CD1c-positive myeloid dendritic cell (primary cell): ENCODE data around the gene SSX7.
"Not testable (repeated sequence)": the region's sequence is repeated elsewhere in the genome, so short reads cannot be mapped to it uniquely, and the experiment has no call there.

ENCODE experiments used
- DNase-seq: peaks from one replicate; pipeline ENCODE4 v3.0.0-alpha.2; 2016; ENCODE audit errors: extremely low spot score

The SSX7 gene, protein sequence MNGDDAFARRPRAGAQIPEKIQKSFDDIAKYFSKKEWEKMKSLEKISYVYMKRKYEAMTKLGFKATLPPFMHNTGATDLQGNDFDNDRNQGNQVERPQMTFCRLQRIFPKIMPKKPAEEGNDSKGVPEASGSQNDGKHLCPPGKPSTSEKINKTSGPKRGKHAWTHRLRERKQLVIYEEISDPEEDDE

DNA sequence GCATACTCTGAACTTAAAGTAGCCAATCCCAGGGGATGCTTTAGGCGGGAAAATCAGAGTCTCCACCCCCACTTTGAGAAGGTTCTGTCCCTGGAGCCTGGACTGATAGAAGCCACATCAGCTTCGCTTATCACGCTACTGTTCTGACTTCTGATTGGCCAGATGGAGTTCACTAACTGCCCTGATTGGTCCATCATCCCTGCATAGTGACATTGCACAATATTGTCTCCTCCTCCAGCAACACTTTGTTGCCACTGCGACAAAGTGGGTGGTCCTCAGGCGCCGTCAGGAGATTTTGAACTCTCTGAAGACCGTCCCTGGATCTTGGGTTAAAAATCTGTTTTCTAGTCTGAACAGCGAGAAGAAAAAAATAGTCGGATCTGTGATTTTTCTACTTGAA, at the start of gene SSX7:
SSX7 (minus strand) TSS at position 101 of the 400 bp plus-strand sequence. CDS start 1,428 bp downstream, outside the sequence.
- not testable (repeated sequence) for DNase-seq

DNA sequence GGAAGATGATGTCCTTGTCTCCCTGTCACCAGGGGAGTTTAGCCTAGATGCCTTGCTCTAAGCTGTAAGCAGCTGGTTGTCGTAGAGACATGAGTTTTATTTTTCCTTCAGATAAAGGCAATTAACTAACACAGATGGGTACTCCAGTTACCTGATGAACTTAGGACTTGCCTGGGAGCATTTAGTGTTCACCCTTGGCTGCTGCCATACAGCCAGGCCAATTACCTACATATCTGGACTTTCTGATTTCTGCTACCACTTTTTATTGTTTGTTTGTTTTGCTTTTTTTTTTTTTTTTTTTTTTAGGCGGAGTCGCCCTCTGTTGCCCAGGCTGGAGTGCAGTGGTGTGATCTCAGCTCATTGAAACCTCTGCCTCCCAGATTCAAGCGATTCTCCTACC, 37.3 kb upstream of the SSX7 start:
- not testable (repeated sequence) for DNase-seq

DNA sequence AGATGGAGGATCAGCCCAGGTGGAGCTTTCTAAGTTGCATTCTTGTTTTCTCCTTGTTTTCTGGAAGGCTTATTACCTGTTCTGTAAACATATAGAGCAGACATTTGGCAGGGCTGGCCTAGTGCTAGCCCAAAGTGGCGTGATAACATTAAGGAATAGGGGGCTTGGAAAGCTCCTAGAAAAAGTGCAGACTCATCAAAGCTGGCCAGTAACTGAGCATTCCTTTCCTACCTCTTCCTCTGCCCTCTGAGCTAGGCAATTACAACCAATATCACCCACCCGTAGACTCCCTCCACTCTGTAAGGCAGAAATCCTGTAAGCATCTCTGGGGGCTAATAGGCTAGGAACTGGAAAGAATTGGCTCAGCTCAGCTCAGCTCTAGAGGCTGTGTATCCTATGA, 7.5 kb upstream of the SSX7 start:
- DNase-seq = not testable (repeated sequence)

- not testable (repeated sequence) for DNase-seq
Observed at GRCh38 chrX:52655475-52655874, 775 bp upstream of the SSX7 start.

DNA sequence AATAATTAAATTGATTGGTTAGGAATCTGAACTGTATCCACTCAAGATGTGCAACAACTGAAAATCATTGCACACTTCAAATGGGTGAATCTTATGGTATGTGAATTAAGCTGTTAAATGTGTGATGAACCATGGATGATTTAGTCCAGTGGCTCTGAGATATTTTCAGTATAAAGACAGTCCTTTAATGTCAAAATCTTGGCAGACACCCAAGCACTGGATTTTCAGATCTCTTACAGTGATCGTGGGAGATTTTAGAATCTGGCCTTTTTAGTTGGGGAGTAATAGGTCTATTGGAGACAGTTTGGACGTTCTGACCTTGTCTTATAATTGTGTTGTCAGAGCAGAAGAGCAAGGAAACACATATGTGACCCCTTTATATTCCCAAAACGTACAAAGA, 4.0 kb downstream of the SSX7 start:
- not testable (repeated sequence) for DNase-seq

DNA sequence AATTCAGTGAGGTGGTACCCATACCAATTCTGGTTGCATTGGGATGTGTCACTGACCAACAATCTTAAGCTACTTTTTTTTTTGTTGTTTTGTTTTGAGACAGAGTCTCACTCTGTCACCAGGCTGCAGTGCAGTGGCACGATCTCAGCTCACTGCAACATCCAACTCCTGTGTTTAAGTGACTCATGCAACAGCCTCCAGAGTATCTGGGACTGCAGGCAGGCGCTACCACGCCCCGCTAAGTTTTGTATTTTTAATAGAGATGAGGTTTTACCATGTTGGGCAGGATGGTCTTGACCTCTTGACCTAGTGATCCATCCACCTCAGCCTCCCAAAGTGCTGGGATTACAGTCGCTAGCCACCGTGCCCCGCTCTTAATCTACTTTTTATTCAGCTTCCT, 5.7 kb downstream of the SSX7 start:
- DNase-seq = not testable (repeated sequence)

GRCh38 chrX:52628483-52628882, 26.2 kb downstream of the SSX7 start:
- DNase-seq = not testable (repeated sequence)

DNA sequence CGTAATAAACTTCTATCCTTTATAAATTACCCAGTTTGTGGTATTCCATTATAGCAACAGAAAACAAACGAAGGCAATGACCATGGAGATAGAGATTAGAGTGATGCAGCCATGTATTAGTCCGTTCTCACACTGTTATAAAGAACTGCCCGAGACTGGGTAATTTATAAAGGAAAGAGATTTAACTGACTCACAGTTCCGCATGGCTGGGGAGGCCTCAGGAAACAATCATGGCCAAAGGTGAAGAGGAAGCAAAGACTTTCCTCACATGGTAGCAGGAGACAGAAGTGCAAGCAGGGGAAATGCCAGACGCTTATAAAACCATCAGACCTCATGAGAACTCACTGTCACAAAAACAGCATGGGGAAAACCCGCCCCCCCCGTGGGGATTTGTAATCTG, 34.0 kb downstream of the SSX7 start:
- not testable (repeated sequence) for DNase-seq

DNA sequence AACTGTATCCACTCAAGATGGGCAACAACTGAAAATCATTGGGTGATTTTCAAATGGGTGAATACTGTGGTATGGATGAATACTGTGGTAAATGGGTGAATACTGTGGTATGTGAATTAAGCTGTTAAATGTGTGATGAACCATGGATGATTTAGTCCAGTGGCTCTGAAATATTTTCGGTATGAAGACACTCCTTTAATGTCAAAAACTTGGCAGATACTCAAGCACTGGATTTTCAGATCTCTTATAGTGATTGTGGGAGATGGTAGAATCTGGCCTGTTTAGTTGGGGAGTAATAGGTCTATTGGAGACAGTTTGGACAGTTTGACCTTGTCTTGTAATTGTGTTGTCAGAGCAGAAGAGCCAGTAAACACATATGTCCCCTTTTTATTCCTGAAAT, 45.7 kb downstream of the SSX7 start:
- DNase-seq = no peak

- not testable (repeated sequence) for DNase-seq
Observed at GRCh38 chrX:52603151-52603550, 51.5 kb downstream of the SSX7 start.

DNA sequence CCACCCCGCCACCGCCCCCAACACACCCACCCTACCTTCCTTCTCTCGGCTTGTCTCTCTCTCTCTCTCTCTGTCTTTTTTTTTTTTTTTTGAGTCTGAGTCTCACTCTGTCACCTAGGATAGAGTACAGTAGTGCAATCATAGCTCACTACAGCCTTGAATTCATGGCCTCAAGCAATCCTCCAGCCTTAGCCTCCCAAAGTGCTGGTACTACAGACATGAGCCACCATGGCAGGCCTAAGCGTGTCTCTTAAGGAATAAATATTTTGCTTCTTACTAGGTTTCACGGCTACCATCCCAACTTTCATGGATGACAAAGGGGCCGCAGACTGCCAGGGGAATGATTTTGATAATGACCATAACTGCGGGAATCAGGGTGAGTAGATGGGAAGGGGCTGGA, 55.8 kb downstream of the SSX7 start:
- no peak for DNase-seq

DNA sequence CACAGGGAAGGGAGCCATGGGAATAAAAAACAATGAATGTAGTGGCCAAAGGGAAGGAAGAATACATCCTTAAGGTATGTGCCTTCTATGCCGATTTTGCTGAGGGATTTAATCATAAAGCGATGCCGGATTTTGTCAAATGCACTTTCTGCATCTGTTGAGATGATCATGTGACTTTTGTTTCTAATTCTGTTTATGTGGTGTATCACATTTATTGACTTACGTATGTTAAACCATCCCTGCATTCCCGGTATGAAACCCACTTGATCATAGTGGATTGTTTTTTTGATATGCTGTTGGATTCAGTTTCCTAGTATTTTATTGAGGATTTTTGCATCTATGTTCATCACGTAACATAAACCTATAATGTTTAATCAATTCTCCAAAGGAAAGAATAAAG, 60.0 kb downstream of the SSX7 start:
- no peak for DNase-seq
